ENCODE results near the gene MRM3. TPM values are rescaled to one million over a fixed set of nuclear protein-coding genes. Genes with fewer than 3 reads are reported as not detected.
"Not testable (repeated sequence)": the region's sequence is repeated elsewhere in the genome, so short reads cannot be mapped to it uniquely, and the experiment has no call there.

MRM3 gene
- total RNA-seq, 1 donor from 2014 or later = 29.3 TPM

GRCh38 chr17:824378-824777 lies 42.2 kb downstream of the MRM3 start:
- Mint-ChIP-seq H3K27ac (no peak overlapping the region), H3K4me3 (ENCODE audit: low read depth) (no peak overlapping the region), H3K4me1 (ENCODE audit: low read depth) (no peaks in the 10 kb centered on the region), H3K36me3 (ENCODE audit: low read depth) (no peaks in the 10 kb centered on the region), H3K9me3 (no peaks in the 10 kb centered on the region), H3K27me3 (ENCODE audit: low read depth) (no peaks in the 10 kb centered on the region)
- intact Hi-C loops (cut with micrococcal nuclease) = no loop called here
- DNase-seq (ENCODE audit: low spot score) = no peak

GRCh38 chr17:825216-825615 lies 43.1 kb downstream of the MRM3 start:
- intact Hi-C loops (cut with micrococcal nuclease) = no loop called here

GRCh38 chr17:826778-827177 lies 44.6 kb downstream of the MRM3 start:
- no peaks in the 10 kb centered on the region for H3K4me1 Mint-ChIP-seq (ENCODE audit: low read depth)
- H3K27ac Mint-ChIP-seq = no peak overlapping the region

More at GRCh38 chr17:825216-825615, 43.1 kb downstream of the MRM3 start:
- DNase-seq (ENCODE audit: low spot score) = no peak
- Mint-ChIP-seq H3K27ac (no peak overlapping the region), H3K4me3 (ENCODE audit: low read depth) (no peak overlapping the region), H3K9me3 (no peaks in the 10 kb centered on the region), H3K4me1 (ENCODE audit: low read depth) (no peaks in the 10 kb centered on the region), H3K36me3 (ENCODE audit: low read depth) (no peaks in the 10 kb centered on the region), H3K27me3 (ENCODE audit: low read depth) (no peaks in the 10 kb centered on the region)

GRCh38 chr17:828761-829160 lies 46.6 kb downstream of the MRM3 start:
- Mint-ChIP-seq H3K4me1 (ENCODE audit: low read depth) (no peaks in the 10 kb centered on the region), H3K9me3 (no peaks in the 10 kb centered on the region), H3K27me3 (ENCODE audit: low read depth) (no peaks in the 10 kb centered on the region), H3K36me3 (ENCODE audit: low read depth) (no peaks in the 10 kb centered on the region), H3K27ac (no peak overlapping the region), H3K4me3 (ENCODE audit: low read depth) (no peak overlapping the region)
- DNase-seq (ENCODE audit: low spot score) = no peak
- intact Hi-C loops (cut with micrococcal nuclease) = no loop called here

More at GRCh38 chr17:826778-827177, 44.6 kb downstream of the MRM3 start:
- no peaks in the 10 kb centered on the region for H3K36me3 Mint-ChIP-seq (ENCODE audit: low read depth)
- H3K9me3 Mint-ChIP-seq = no peaks in the 10 kb centered on the region
- intact Hi-C loops (cut with micrococcal nuclease) = no loop called here
- no peak overlapping the region for H3K4me3 Mint-ChIP-seq (ENCODE audit: low read depth)
- no peaks in the 10 kb centered on the region for H3K27me3 Mint-ChIP-seq (ENCODE audit: low read depth)
- no peak for DNase-seq (ENCODE audit: low spot score)

GRCh38 chr17:829614-830013 lies 47.5 kb downstream of the MRM3 start:
- H3K27ac Mint-ChIP-seq; H3K4me1 Mint-ChIP-seq (ENCODE audit: low read depth); H3K36me3 Mint-ChIP-seq (ENCODE audit: low read depth); DNase-seq (ENCODE audit: low spot score); H3K4me3 Mint-ChIP-seq (ENCODE audit: low read depth); intact Hi-C loops (cut with micrococcal nuclease); H3K27me3 Mint-ChIP-seq (ENCODE audit: low read depth); H3K9me3 Mint-ChIP-seq: not testable (repeated sequence)

- Mint-ChIP-seq H3K4me1 (ENCODE audit: low read depth) (no peaks in the 10 kb centered on the region), H3K4me3 (ENCODE audit: low read depth) (no peak overlapping the region), H3K27ac (no peak overlapping the region), H3K27me3 (ENCODE audit: low read depth) (no peaks in the 10 kb centered on the region), H3K36me3 (ENCODE audit: low read depth) (no peaks in the 10 kb centered on the region), H3K9me3 (no peaks in the 10 kb centered on the region)
- DNase-seq (ENCODE audit: low spot score) = no peak
- intact Hi-C loops (cut with micrococcal nuclease) = no loop called here
Observed at GRCh38 chr17:830381-830780, 48.2 kb downstream of the MRM3 start.

- H3K27me3 Mint-ChIP-seq (ENCODE audit: low read depth) = no peaks in the 10 kb centered on the region
Observed at GRCh38 chr17:830950-831349, 48.8 kb downstream of the MRM3 start.

GRCh38 chr17:834136-834535 lies 52.0 kb downstream of the MRM3 start:
- no peaks in the 10 kb centered on the region for H3K9me3 Mint-ChIP-seq
- H3K27ac Mint-ChIP-seq = no peak overlapping the region
- no peaks in the 10 kb centered on the region for H3K36me3 Mint-ChIP-seq (ENCODE audit: low read depth)
- H3K4me3 Mint-ChIP-seq (ENCODE audit: low read depth) = no peak overlapping the region
- DNase-seq (ENCODE audit: low spot score) = no peak
- no peaks in the 10 kb centered on the region for H3K27me3 Mint-ChIP-seq (ENCODE audit: low read depth)
- intact Hi-C loops (cut with micrococcal nuclease) = no loop called here
- H3K4me1 Mint-ChIP-seq (ENCODE audit: low read depth) = no peaks in the 10 kb centered on the region

More at GRCh38 chr17:830950-831349, 48.8 kb downstream of the MRM3 start:
- H3K4me3 Mint-ChIP-seq (ENCODE audit: low read depth) = no peak overlapping the region
- H3K36me3 Mint-ChIP-seq (ENCODE audit: low read depth) = no peaks in the 10 kb centered on the region
- DNase-seq (ENCODE audit: low spot score) = no peak
- no peak overlapping the region for H3K27ac Mint-ChIP-seq
- intact Hi-C loops (cut with micrococcal nuclease) = no loop called here
- no peaks in the 10 kb centered on the region for H3K4me1 Mint-ChIP-seq (ENCODE audit: low read depth)
- no peaks in the 10 kb centered on the region for H3K9me3 Mint-ChIP-seq

GRCh38 chr17:835263-835662 lies 53.1 kb downstream of the MRM3 start:
- intact Hi-C loops (cut with micrococcal nuclease) = no loop called here
- H3K4me3 Mint-ChIP-seq (ENCODE audit: low read depth) = no peak overlapping the region
- no peaks in the 10 kb centered on the region for H3K9me3 Mint-ChIP-seq
- no peaks in the 10 kb centered on the region for H3K4me1 Mint-ChIP-seq (ENCODE audit: low read depth)
- H3K27ac Mint-ChIP-seq = no peak overlapping the region
- H3K36me3 Mint-ChIP-seq (ENCODE audit: low read depth) = no peaks in the 10 kb centered on the region
- no peak for DNase-seq (ENCODE audit: low spot score)
- H3K27me3 Mint-ChIP-seq (ENCODE audit: low read depth) = no peaks in the 10 kb centered on the region

- DNase-seq (ENCODE audit: low spot score); H3K27ac Mint-ChIP-seq; H3K4me3 Mint-ChIP-seq (ENCODE audit: low read depth); intact Hi-C loops (cut with micrococcal nuclease); H3K36me3 Mint-ChIP-seq (ENCODE audit: low read depth); H3K4me1 Mint-ChIP-seq (ENCODE audit: low read depth); H3K27me3 Mint-ChIP-seq (ENCODE audit: low read depth); H3K9me3 Mint-ChIP-seq: not testable (repeated sequence)
Observed at GRCh38 chr17:835721-836120, 53.6 kb downstream of the MRM3 start.

- intact Hi-C loops (cut with micrococcal nuclease) = no loop called here
- H3K9me3 Mint-ChIP-seq = no peaks in the 10 kb centered on the region
- H3K27me3 Mint-ChIP-seq (ENCODE audit: low read depth) = no peaks in the 10 kb centered on the region
- H3K4me1 Mint-ChIP-seq (ENCODE audit: low read depth) = no peaks in the 10 kb centered on the region
- DNase-seq (ENCODE audit: low spot score) = no peak
- H3K27ac Mint-ChIP-seq = no peak overlapping the region
- no peaks in the 10 kb centered on the region for H3K36me3 Mint-ChIP-seq (ENCODE audit: low read depth)
- H3K4me3 Mint-ChIP-seq (ENCODE audit: low read depth) = no peak overlapping the region
Observed at GRCh38 chr17:836151-836550, 54.0 kb downstream of the MRM3 start.

- no peak overlapping the region for H3K27ac Mint-ChIP-seq
- H3K27me3 Mint-ChIP-seq (ENCODE audit: low read depth) = no peaks in the 10 kb centered on the region
- no peak overlapping the region for H3K4me3 Mint-ChIP-seq (ENCODE audit: low read depth)
- no peak for DNase-seq (ENCODE audit: low spot score)
- no peaks in the 10 kb centered on the region for H3K9me3 Mint-ChIP-seq
- H3K4me1 Mint-ChIP-seq (ENCODE audit: low read depth) = no peaks in the 10 kb centered on the region
- intact Hi-C loops (cut with micrococcal nuclease) = no loop called here
- no peaks in the 10 kb centered on the region for H3K36me3 Mint-ChIP-seq (ENCODE audit: low read depth)
Observed at GRCh38 chr17:838486-838885, 56.3 kb downstream of the MRM3 start.

- H3K27ac Mint-ChIP-seq = no peak overlapping the region
- peaks cover 7% of the 10 kb centered on the region for H3K27me3 Mint-ChIP-seq (ENCODE audit: low read depth)
- intact Hi-C loops (cut with micrococcal nuclease) = no loop called here
- no peaks in the 10 kb centered on the region for H3K36me3 Mint-ChIP-seq (ENCODE audit: low read depth)
- no peaks in the 10 kb centered on the region for H3K4me1 Mint-ChIP-seq (ENCODE audit: low read depth)
- H3K4me3 Mint-ChIP-seq (ENCODE audit: low read depth) = no peak overlapping the region
- H3K9me3 Mint-ChIP-seq = no peaks in the 10 kb centered on the region
- DNase-seq (ENCODE audit: low spot score) = no peak
Observed at GRCh38 chr17:841313-841712, 59.2 kb downstream of the MRM3 start.
